Right lobe of liver (tissue), 6 donors: Measurements from ENCODE around the gene NID2. TPM values are rescaled to one million over a fixed set of nuclear protein-coding genes. Genes with fewer than 3 reads are reported as not detected.

Experiments used
- ATAC-seq, 4 donors: fragments of 200-7000 bp; cut with Tn5 transposase; one replicate each; pipeline ENCODE4 v1.9.1; 2020; ENCODE audit warnings: mild to moderate bottlenecking in 4 of 4, moderate library complexity in 4 of 4
- DNase-seq, 3 donors: peaks; one replicate each; pipeline ENCODE4 v3.0.0-alpha.2; 2020
- H3K27ac ChIP-seq, 3 donors: fragments of 200-600 bp; one replicate each; pipeline ENCODE4 v1.8.0; 2022
- H3K27me3 ChIP-seq, 2 donors: fragments of 200-600 bp; one replicate each; pipeline ENCODE4 v1.8.0; 2022
- H3K36me3 ChIP-seq, 4 donors: fragments of 200-600 bp; sonication (generic) in 1 of 4; one replicate each; pipeline versions ENCODE4 v1.5.1 to v1.8.0; 2017 to 2022; ENCODE audit warnings: control low read depth in 1 of 4
- H3K4me1 ChIP-seq, 4 donors: fragments of 200-600 bp; sonication (generic) in 1 of 4; one replicate each; pipeline versions ENCODE4 v1.5.1 to v1.8.0; 2017 to 2022; ENCODE audit warnings: control low read depth in 1 of 4
- H3K4me3 ChIP-seq, 3 donors: fragments of 200-600 bp; one replicate each; pipeline ENCODE4 v1.8.0; 2022
- H3K9me3 ChIP-seq, 4 donors: fragments of 200-600 bp; sonication (generic) in 1 of 4; one replicate each; pipeline versions ENCODE4 v1.5.1 to v1.8.0; 2017 to 2022; ENCODE audit warnings: control low read depth in 1 of 4
- POLR2A ChIP-seq: fragments of 450-650 bp; IDR thresholded peaks from one replicate; pipeline ENCODE4 v1.6.1; 2017; ENCODE audit warnings: antibody characterized with exemption, mild to moderate bottlenecking
- WGBS: methylation state at CpG from one replicate; pipeline ENCODE4 v1.1.6; 2018; ENCODE audit warnings: low coverage, low lambda C conversion rate; ENCODE audit not compliant: insufficient coverage; ENCODE audit errors: missing lambda C conversion rate; 5-methylcytosine and 5-hydroxymethylcytosine counted together
- intact Hi-C, 2 donors: fragments of 100-400 bp; cut with DNase I; formaldehyde crosslinking; loops; one replicate each; pipeline versions ENCODE4 v1.11.2 to v1.14.1; 2022
- total RNA-seq, 6 experiments: library from RNA; depleted of rRNA in 2 of 6; stranded (reverse); fragments of >200 nt in 2 of 6; fragmentation: NEBNext Ultra II Directional in 3 of 6; extraction: Animal tissue kit (Norgen Biotek cat#: 25700) in 3 of 6; gene quantifications; one replicate each; pipeline versions ENCODE4 v1.1.0 to v1.2.4, GENCODE V29; 2016 to 2023
- TF ChIP-seq, protein P1 (sequence below), 4 donors: fragments of 200-600 bp in 3 of 4; fragments of 450-650 bp in 1 of 4; IDR thresholded peaks; one replicate each; pipeline versions ENCODE4 v1.5.1 to v1.8.0; 2016 to 2022; ENCODE audit warnings: antibody characterized with exemption in 4 of 4, mild to moderate bottlenecking in 2 of 4
- donor health status: DM: no; HTN: yes; CAD: no.
- donor health status: DM: no; HTN: no; CAD: no.
- donor health status: DM: no; HTN: no; CAD: no.
- donor health status: DM: no; HTN: yes; CAD: no.
- donor health status: DM: no; HTN: yes; CAD: no.

Gene NID2
- total RNA-seq, 6 experiments from 2014 or later: 1.7 to 12.9 (median 4.5) TPM

DNA sequence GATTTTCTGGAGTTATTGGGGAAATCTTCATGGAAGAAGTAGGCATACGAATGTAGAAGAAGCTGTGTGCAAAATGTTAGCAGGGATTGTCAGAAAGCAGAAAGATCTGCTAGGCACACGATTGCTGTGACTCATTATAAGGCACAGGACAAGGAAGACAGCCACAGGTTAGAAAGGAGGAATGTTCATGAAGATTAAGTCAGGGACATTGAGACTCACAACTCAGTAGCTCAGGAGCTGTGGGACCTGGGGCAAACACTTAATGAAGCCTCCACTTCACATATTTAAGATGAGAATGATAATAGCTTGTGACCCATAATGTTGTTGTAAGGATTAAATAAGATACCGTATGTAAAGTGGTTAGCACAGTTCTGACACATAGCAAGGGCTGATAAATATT, 106.1 kb downstream of the NID2 start:
- intact Hi-C loops: no loop called here

DNA sequence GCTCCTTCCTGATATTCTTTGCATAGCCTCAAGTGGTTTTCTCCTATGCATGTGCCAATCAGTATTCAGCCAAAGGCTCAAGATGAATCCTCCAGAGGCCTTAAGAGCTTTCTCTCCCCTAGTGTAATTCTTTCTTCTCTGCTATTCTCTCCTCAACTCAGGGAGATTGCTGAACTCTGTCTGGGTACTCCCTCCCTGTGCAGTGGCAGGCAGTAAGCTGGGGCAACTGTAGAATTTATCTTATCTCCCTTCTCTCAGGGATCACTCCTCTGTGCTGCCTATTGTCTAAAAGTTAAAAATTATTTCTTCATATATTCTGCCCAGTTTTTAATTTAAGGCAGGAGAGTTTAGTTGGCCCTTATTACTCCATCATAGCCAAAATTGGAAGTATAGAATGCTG, 108.0 kb downstream of the NID2 start:
- Histone ChIP-seq H3K27ac (no peak overlapping the region), H3K27me3 (no peaks in the 10 kb centered on the region), H3K4me1 (no peaks in the 10 kb centered on the region), H3K36me3 (no peaks in the 10 kb centered on the region), H3K4me3 (no peak overlapping the region), H3K9me3 (no peaks in the 10 kb centered on the region)
- ATAC-seq (no peak), DNase-seq (no peak)
- TF ChIP-seq, protein P1, sequence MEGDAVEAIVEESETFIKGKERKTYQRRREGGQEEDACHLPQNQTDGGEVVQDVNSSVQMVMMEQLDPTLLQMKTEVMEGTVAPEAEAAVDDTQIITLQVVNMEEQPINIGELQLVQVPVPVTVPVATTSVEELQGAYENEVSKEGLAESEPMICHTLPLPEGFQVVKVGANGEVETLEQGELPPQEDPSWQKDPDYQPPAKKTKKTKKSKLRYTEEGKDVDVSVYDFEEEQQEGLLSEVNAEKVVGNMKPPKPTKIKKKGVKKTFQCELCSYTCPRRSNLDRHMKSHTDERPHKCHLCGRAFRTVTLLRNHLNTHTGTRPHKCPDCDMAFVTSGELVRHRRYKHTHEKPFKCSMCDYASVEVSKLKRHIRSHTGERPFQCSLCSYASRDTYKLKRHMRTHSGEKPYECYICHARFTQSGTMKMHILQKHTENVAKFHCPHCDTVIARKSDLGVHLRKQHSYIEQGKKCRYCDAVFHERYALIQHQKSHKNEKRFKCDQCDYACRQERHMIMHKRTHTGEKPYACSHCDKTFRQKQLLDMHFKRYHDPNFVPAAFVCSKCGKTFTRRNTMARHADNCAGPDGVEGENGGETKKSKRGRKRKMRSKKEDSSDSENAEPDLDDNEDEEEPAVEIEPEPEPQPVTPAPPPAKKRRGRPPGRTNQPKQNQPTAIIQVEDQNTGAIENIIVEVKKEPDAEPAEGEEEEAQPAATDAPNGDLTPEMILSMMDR (IDR thresholded peaks at IDR 0.05): no peak
- no peak for TF ChIP-seq POLR2A
- intact Hi-C loops: no loop called here

More for the DNA sequence above, 106.1 kb downstream of the NID2 start:
- Histone ChIP-seq H3K36me3 (no peaks in the 10 kb centered on the region), H3K4me1 (no peaks in the 10 kb centered on the region), H3K27me3 (no peaks in the 10 kb centered on the region), H3K27ac (no peak overlapping the region), H3K4me3 (no peak overlapping the region), H3K9me3 (no peaks in the 10 kb centered on the region)
- WGBS: 31% methylated on average over 3 of the region's 3 CpGs
- TF ChIP-seq, protein P1 (IDR thresholded peaks at IDR 0.05): no peak
- no peak for TF ChIP-seq POLR2A
- DNase-seq: no peak
- ATAC-seq: no peak

DNA sequence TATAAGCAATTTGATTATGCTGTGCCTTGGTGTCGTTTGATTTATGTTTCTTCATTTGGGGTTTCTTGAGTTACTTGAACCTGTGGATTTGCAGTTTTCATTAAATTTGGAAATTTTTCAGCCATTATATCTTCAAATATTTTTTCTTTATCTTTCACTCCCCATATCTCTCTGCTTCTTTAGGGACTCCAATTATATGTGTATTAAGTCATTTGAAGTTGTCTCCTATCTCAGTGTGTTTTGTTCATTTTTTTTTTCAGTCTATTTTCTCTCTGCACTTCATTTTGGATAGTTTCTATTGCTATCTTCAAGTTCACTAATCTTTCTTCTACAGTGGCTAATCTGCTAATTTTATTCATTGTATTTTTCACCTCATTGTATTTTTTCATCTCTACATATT, 108.9 kb downstream of the NID2 start:
- intact Hi-C loops: no loop called here
- Histone ChIP-seq H3K27ac (no peak overlapping the region), H3K9me3 (no peaks in the 10 kb centered on the region), H3K4me3 (no peak overlapping the region), H3K27me3 (no peaks in the 10 kb centered on the region), H3K36me3 (no peaks in the 10 kb centered on the region), H3K4me1 (no peaks in the 10 kb centered on the region)
- WGBS: 67% methylated on average over 1 of the region's 1 CpG
- DNase-seq: no peak
- TF ChIP-seq, protein P1 (IDR thresholded peaks at IDR 0.05): no peak
- no peak for TF ChIP-seq POLR2A
- no peak for ATAC-seq

DNA sequence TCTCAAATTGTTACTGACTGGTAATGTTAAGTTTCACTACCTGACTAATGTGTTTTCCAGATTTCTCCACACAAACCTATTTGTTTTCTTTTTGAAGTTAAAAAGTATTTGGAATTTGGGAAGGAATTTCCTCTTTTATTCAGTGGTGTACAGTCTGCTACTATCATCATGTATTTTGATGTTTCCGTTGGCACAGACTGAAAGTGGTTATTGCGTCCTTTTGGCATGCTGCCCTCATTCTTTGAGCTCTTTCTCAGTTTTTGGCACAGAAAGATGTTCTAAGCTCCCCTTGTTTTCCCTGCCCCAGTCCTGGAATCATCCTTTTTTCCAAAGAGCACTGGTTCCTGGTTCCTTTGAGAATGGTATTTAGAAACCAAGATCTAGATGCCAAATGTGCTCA, 110.9 kb downstream of the NID2 start:
- H3K36me3 ChIP-seq: no peaks in the 10 kb centered on the region
- 45% methylated on average over 2 of the region's 2 CpGs for WGBS

More for the DNA sequence above, 110.9 kb downstream of the NID2 start:
- Histone ChIP-seq H3K9me3 (no peaks in the 10 kb centered on the region), H3K27ac (no peak overlapping the region), H3K27me3 (no peaks in the 10 kb centered on the region), H3K4me1 (no peaks in the 10 kb centered on the region), H3K4me3 (no peak overlapping the region)
- DNase-seq: no peak
- intact Hi-C loops: no loop called here
- ATAC-seq: no peak
- no peak for TF ChIP-seq POLR2A
- TF ChIP-seq, protein P1 (IDR thresholded peaks at IDR 0.05): no peak

Other genes starting within 250 kb of the NID2 start
- gene GNG2, start 208.4 kb downstream of the NID2 start, total RNA-seq: 1 to 10 TPM; 1.9 to 7.6 (median 3.5) TPM
- 10 to 100 TPM; 35.1 to 73.0 (median 55.4) TPM for gene RTRAF, start 79.5 kb downstream of the NID2 start, total RNA-seq
- under 1 TPM in 5 of 6 experiments, not detected in 1; 0.15 to 0.50 (median 0.20) TPM for gene PTGDR, start 198.6 kb upstream of the NID2 start, total RNA-seq
- 1 to 10 TPM in 1 of 6 experiments, under 1 TPM in 5; 0.24 to 1.9 (median 0.51) TPM for gene PTGER2, start 245.3 kb upstream of the NID2 start, total RNA-seq